Measurements from ENCODE around the gene EIF5AL1.

- TF ChIP-seq CTCF (IDR thresholded peaks at IDR 0.05; ENCODE audit: borderline replicate concordance, extremely low read depth, low read length, poor library complexity, severe bottlenecking) (no peak), EZH2 (IDR thresholded peaks at IDR 0.05; ENCODE audit: borderline replicate concordance, low read depth, low read length, severe bottlenecking) (no peak)
These were observed 15.4 kb upstream of the EIF5AL1 start for GRCh38 chr10:79496896-79497295.

Measured in DND-41 (cell line).